Measurements from ENCODE around the gene HBM. TPM values are rescaled to one million over a fixed set of nuclear protein-coding genes. Genes with fewer than 3 reads are reported as not detected.

HBM gene
- total RNA-seq, 1 donor: not detected

GRCh38 chr16:177981-178667, 12.3 kb downstream of the HBM start:
- peaks cover 7% of the 10 kb centered on the region for H4K20me1 ChIP-seq (ENCODE audit: insufficient read depth, low read length)
- no peak overlapping the region for H2AFZ ChIP-seq (ENCODE audit: low read length)
- no peak overlapping the region for H3K4me3 ChIP-seq (ENCODE audit: insufficient read depth, low read length)
- DNase-seq (ENCODE audit: insufficient read length, low spot score, missing footprints): peak; percentile 86
- H3K4me1 ChIP-seq (ENCODE audit: insufficient read depth, low read length): peaks cover 8% of the 10 kb centered on the region
- no peak overlapping the region for H3K27ac ChIP-seq (ENCODE audit: low read depth, low read length)
- H3K4me2 ChIP-seq (ENCODE audit: insufficient read depth, low read length): no peak overlapping the region
- H3K9me3 ChIP-seq (ENCODE audit: low read depth, low read length): no peaks in the 10 kb centered on the region
- peaks cover 42% of the 10 kb centered on the region for H3K27me3 ChIP-seq (ENCODE audit: insufficient read depth, low read length)
- no peak for TF ChIP-seq CTCF (IDR thresholded peaks at IDR 0.05; ENCODE audit: extremely low read depth, low read depth, low read length)
- no peaks in the 10 kb centered on the region for H3K79me2 ChIP-seq (ENCODE audit: insufficient read depth, low read length)
- no peaks in the 10 kb centered on the region for H3K36me3 ChIP-seq (ENCODE audit: insufficient read depth, low read length)

GRCh38 chr16:178668-179015, 12.9 kb downstream of the HBM start:
- H3K36me3 ChIP-seq (ENCODE audit: insufficient read depth, low read length): no peaks in the 10 kb centered on the region
- H3K9me3 ChIP-seq (ENCODE audit: low read depth, low read length): no peaks in the 10 kb centered on the region
- peaks cover 7% of the 10 kb centered on the region for H4K20me1 ChIP-seq (ENCODE audit: insufficient read depth, low read length)
- H3K27me3 ChIP-seq (ENCODE audit: insufficient read depth, low read length): peaks cover 42% of the 10 kb centered on the region
- H3K4me3 ChIP-seq (ENCODE audit: insufficient read depth, low read length): no peak overlapping the region
- no peak overlapping the region for H3K4me2 ChIP-seq (ENCODE audit: insufficient read depth, low read length)
- H2AFZ ChIP-seq (ENCODE audit: low read length): no peak overlapping the region
- no peaks in the 10 kb centered on the region for H3K79me2 ChIP-seq (ENCODE audit: insufficient read depth, low read length)
- H3K27ac ChIP-seq (ENCODE audit: low read depth, low read length): no peak overlapping the region
- H3K4me1 ChIP-seq (ENCODE audit: insufficient read depth, low read length): peaks cover 8% of the 10 kb centered on the region
- TF ChIP-seq CTCF (IDR thresholded peaks at IDR 0.05; ENCODE audit: extremely low read depth, low read depth, low read length): no peak
- DNase-seq (ENCODE audit: insufficient read length, low spot score, missing footprints): no peak

GRCh38 chr16:179211-180092, 13.7 kb downstream of the HBM start:
- Histone ChIP-seq H3K4me3 (ENCODE audit: insufficient read depth, low read length) (no peak overlapping the region), H3K27me3 (ENCODE audit: insufficient read depth, low read length) (peaks cover 40% of the 10 kb centered on the region), H3K79me2 (ENCODE audit: insufficient read depth, low read length) (no peaks in the 10 kb centered on the region), H4K20me1 (ENCODE audit: insufficient read depth, low read length) (peaks cover 9% of the 10 kb centered on the region), H3K36me3 (ENCODE audit: insufficient read depth, low read length) (peaks cover 1% of the 10 kb centered on the region), H3K27ac (ENCODE audit: low read depth, low read length) (no peak overlapping the region), H3K4me1 (ENCODE audit: insufficient read depth, low read length) (peaks cover 8% of the 10 kb centered on the region), H3K4me2 (ENCODE audit: insufficient read depth, low read length) (no peak overlapping the region), H2AFZ (ENCODE audit: low read length) (no peak overlapping the region), H3K9me3 (ENCODE audit: low read depth, low read length) (no peaks in the 10 kb centered on the region)
- no peak for TF ChIP-seq CTCF (IDR thresholded peaks at IDR 0.05; ENCODE audit: extremely low read depth, low read depth, low read length)
- DNase-seq (ENCODE audit: insufficient read length, low spot score, missing footprints): peak; percentile 47

- Histone ChIP-seq H3K36me3 (ENCODE audit: insufficient read depth, low read length) (peaks cover 4% of the 10 kb centered on the region), H2AFZ (ENCODE audit: low read length) (no peak within 1 kb of the TSS), H3K79me2 (ENCODE audit: insufficient read depth, low read length) (no peaks in the 10 kb centered on the region), H3K4me1 (ENCODE audit: insufficient read depth, low read length) (peaks cover 8% of the 10 kb centered on the region), H3K9me3 (ENCODE audit: low read depth, low read length) (no peaks in the 10 kb centered on the region), H3K4me3 (ENCODE audit: insufficient read depth, low read length) (peak within 1 kb of the TSS; percentile 59), H3K27ac (ENCODE audit: low read depth, low read length) (no peak within 1 kb of the TSS), H3K4me2 (ENCODE audit: insufficient read depth, low read length) (peak within 1 kb of the TSS; percentile 50), H3K27me3 (ENCODE audit: insufficient read depth, low read length) (peaks cover 33% of the 10 kb centered on the region), H4K20me1 (ENCODE audit: insufficient read depth, low read length) (peaks cover 15% of the 10 kb centered on the region)
- TF ChIP-seq CTCF (IDR thresholded peaks at IDR 0.05; ENCODE audit: extremely low read depth, low read depth, low read length): no peak
- DNase-seq (ENCODE audit: insufficient read length, low spot score, missing footprints): peak; percentile 97
These were observed 14.4 kb downstream of the HBM start, which contains the start of gene HBQ1 for GRCh38 chr16:180101-180675. Gene HBQ1 (plus strand): TSS chr16:180459. CDS start chr16:180487, 28 bp downstream.
